GM04504 (cell line): ENCODE measurements around the gene GATAD2A.

Experiments used
- DNase-seq: peaks from one replicate; pipeline ENCODE4 v3.0.0-alpha.2; 2012; ENCODE audit warnings: low read depth

The GATAD2A gene

DNA sequence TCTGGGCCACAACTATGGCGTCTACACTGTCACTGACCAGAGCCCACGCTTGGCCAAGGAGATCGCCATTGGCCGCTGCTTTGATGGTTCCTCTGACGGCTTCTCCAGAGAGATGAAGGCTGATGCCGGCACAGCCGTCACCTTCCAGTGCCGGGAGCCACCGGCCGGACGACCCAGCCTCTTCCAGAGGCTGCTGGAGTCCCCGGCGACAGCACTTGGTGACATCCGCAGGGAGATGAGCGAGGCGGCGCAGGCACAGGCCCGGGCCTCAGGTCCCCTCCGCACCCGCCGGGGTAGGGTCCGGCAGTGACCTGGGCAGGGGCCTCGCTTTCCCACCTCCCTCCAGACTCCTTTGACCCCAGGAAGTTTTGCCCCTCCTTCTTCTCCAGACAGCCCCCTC is 140.2 kb downstream of the GATAD2A start:
- DNase-seq = no peak

DNA sequence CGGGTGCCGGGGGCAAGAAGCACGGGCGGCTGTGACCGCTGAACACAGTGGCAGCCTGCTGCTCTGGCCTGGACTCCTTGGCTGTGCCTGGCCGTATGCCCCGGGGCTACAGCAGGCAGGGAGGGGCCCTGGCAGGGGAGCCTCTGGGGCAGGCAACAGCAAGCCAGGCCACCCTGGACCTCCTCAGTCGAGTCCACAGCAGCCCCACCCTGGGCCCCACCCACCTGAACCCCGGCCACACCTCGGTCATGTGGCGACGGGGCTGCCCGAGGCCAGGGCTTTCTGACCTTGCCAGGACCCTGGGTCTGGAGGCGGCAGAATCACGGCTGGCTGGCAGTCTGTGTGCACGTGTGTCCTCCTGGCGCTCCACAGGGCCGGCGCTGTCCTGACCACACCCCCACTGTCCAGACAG is 141.3 kb downstream of the GATAD2A start:
- DNase-seq = no peak

DNA sequence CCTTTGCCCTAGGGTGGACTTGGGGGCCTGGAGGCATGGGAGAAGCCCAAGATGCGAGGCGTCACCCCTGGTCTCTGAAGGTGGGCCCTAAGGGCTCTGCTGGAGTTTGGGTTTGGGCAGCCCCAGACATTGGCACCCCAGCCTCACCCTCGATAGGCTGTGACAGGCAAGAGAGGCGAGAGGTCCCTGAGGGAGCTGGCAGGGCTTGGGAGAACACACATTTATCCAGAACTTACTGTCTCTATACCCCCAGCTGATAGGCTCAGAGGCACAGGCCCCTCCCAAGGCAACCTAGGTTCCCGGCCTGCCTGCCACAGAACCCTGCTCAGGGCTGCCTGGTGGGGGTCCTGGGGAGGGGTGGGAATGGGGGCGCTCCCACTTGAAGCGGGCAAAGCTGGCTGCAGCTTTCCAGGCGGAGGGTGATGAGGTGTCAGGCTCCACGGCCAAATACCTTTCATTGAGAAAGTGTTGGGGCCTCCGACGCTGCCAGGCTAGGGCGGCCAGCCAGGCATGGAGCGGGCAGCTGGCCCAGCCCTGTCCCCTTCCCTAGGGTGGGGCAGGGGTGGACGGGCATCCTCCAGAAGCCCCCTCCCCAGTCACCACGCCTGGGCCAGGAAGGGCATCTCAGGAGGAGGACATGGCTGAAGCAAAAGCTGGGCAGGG is 142.3 kb downstream of the GATAD2A start:
- DNase-seq = no peak

DNA sequence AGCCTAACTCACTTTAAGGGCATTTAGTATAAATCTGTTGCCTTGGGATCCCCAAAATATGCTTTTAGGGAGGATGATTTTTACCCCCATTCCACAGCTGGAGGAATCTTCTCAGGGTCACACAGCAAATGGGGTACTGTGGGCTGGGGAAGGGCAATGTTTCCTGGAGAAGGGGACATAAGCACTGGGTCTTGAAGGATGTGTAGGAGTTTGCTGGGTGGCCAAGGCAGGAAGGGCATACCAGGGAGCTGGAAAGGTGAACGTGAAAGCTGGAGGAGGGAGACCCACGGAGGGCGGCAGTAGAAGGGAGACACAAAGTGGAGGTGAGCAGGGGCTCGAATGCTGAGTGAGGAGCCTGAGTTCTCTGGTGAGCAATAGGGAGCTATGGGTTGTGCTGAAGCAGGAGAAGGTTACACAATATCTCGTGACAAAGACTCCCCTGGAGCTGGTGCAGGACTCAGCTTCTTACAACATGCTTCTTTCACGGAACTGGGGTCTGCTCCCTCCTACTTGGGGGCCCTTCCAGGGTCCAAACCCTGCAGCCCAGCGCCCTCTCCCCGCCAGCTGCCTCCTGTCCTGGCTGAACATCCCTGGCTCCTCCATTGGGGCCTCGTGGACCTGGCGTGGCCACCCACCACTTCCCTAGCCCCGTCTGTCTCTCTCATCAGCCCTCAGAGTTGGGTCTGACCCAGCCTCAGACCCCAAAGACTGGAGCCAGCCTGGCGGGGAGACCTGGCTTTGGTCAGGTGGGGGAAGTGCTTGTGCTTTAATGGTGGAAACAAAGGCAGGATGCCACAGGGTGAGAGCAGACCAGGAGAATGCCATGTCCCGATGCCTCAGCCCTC is 143.7 kb downstream of the GATAD2A start:
- no peak for DNase-seq

DNA sequence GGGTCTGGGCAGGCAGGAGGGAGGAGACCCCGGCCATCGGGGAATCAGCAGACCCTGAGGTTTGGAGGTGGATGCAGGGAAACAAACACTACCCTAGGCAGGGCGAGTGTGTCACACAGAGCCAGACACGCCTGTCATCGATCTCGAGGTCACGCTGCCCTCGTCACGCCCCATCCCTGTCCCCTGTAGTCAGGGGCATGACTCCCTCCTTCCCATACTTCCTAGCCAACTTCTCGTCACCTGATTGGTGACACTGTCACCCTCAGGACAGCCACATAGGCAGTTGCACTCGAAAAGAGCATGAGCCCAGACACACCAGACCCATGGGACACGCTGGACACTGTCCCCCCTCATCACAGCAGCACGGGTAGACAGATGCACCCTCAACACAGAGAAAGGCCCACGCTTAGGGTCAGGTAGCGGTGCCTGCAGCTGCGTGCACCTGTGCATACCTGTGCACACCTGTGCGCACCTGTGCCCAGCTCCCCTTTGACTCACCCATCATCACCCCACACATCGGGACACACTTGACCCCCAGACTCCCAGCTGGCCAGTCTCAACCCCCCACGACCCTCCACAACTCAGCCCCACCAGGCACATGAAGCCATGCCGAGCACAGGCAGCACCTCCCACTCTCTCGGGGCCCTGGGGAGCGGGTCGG is 144.5 kb downstream of the GATAD2A start:
- no peak for DNase-seq

DNA sequence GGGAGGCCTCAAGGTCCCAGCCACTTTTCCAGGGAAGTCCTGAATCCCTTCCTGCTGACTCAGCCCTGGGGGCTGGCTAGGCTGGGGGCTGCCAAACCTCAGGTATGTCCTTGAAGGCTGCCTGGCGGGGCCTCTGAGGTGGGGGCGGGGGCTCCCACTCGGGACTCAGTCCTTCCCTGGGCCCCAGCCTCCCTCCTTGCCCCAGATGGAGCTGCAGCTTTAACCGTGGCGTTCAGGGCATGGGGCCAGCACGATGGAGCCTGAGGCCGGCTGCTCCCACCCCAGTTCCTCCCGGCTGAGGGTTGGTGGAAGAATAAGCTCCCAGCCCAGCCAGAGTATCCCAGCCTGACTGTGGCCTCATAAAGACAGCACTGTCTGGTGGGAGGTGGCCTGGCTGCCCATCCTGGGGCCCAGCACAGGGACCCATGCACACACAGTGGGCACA is 145.0 kb downstream of the GATAD2A start:
- DNase-seq = no peak

DNA sequence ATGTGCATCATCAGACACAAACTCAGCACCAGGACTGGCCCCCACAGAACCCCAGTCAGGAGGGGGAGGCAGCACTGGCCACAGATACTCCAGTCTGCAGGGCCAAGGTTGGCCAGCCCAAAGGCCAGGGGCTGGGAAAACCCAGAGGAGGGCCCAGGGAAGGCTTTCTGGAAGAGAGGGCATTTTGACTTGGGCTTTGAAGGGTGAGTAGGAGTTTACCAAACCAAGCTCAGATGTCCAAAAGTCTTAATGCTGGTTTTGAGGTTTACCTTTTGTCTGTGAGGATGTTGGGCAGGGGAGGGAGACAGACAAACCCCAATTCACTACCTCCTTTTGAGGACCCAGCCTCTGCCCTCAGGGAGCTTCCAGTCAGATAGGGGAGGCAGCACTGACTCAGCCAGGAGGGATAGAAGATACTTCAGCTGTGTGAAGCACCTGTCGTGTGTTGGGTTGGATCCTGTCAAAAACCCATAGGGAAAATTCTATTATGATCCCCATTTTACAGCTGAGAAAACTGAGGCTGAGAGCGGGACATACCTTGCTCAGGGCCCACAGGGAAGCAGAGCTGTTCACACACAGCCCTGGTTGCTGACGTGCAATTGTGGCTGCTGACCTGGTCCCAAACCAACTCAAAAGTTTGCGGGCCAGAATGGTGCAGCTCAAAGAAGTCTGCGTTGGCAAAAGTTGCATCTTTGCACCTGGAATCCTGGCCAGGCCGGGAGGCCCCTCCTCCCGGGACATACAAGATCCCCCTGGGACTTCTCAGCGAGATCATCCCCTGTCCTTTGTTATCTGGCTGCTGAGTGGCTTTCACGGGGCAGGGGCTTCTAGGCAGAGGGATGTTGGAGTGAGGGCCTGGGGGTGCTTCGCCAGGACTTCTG is 145.7 kb downstream of the GATAD2A start:
- DNase-seq = no peak

DNA sequence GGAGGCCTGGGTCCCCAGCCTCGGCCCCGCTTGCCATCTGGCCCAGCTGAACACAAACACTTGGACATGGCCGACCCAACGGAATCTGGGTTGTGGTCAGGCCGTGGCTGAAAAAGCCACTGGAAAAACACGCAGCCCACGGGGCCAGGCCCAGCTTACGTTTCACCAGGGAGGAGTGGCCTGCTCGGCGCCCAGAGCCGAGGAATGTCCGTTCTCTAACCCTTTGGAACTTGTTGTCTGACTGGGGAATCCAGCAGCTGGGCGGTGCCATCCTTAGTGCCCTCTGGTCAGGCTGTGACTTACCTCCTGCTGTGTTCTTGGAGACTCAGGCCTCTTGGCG is 146.3 kb downstream of the GATAD2A start:
- DNase-seq = no peak

DNA sequence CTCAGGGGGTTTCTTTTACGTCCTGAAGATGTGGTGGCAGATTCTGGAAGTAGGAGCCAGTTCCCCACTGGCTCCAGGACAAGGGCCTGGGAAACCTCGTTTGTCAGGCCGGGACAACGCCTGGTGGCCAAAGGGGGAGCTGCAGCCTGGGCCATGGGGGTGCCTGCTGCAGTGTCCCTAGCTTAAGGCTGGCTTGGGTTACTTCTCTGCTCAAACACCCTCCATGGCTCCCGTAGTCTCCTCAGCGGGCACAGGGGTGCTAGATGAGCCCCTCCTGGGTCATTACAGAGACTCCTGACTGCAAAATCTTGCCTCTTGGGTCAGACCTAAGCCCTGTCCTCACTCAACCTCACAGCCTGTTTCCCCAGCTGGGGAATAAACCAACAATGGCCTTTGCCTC is 147.3 kb downstream of the GATAD2A start:
- DNase-seq = no peak

DNA sequence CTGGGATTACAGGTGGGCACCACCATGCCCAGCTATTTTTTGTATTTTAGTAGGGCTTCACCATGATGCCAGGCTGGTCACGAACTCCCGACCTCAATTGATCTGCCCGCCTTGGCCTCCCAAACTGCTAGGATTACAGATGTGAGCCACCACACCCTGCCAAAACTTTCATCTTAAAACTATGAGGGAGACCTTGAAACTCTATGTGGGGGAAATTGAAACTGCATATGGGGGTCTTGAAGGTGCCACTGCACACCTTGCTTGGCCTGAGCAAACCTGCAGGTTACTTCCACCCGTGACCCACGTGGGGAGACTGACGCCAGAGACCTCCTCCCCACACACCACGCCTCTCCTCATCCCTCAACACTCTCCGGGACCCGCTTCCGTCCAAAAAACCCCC is 148.2 kb downstream of the GATAD2A start:
- DNase-seq = no peak

DNA sequence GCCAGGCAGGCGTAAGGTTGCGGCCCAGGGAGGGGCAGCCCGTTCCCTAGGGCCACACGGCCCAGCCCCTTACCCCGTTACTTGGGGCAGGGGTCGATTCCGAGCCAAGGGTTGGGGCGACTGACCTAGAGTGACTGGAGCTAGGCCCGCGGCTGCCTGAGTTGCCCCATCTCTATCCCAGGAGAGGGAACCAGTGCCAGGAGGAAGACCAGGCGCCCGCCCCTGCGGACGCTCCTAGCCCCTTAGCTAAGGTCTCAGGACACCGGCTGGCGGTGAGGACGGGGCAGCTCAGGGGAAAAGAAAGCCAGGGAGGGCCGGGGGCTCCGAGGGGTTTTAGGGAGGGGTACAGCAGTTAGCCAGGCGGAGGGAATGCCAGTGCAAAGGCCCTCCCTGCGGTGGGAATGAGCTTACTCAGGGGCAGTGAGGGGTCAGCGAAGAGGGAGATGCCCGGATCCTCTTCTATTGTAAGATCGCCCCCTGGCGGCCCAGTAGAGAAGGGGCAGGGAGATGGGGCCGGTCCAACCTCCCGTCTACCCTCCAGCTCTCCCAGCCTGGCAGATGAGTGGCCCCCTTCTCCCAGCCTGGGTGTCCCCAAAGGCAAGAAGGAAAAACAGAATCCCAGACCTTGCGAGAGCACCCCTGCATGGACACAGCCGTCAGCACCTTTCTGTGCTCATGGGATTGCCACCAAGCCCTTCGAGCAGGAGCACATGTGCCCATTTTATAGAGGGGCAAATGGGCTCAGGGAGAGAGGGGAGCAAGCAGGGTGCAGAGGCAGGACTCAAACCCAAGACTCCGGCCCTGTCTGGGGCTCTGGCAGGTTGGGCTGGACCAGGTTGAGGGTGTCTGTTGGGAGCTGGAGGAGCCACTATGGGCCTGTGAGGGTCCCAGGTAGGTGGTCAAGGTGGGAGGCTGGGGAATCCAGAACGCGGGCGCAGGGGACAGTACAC is 148.9 kb downstream of the GATAD2A start:
- DNase-seq = no peak

DNA sequence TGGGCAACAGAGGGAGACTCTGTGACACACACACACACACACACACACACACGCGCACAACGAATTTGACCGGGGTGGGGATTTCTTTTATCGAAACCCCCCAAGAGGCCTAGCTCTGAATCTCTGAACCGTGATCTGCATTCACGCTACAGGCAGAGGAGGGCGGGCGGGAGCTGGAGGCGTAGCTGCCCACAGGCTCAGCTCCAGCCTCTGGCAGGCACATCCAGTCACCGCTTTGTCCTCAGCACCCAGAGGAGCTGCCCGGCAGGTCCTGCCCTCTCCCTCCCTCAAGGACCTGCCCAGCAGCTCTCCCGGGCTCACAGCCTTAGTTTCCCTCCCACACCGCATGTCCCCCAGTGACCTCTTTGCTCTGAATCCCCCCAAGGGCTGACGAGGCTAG is 152.6 kb downstream of the GATAD2A start:
- no peak for DNase-seq
